Endothelial cell of umbilical vein (primary cell): Measurements from ENCODE around the gene IER3. TPM values are rescaled to one million over a fixed set of nuclear protein-coding genes. Genes with fewer than 3 reads are reported as not detected.

ENCODE experiments used
- BruUV-seq: library from RNA; stranded (reverse); fragments of 400-500 nt; replicated peaks from 2 replicates; lab custom pipeline; 2021; lab: Mats Ljungman, UMichigan
- CTCF ChIA-PET: fragments of 300-600, 350-600 bp; sonication (Branson Sonifier 250); formaldehyde crosslinking; loops from one replicate; lab custom pipeline; 2021; ENCODE audit warnings: antibody characterized with exemption, inconsistent platforms; lab: Charles Lee
- POLR2A ChIA-PET: fragments of 300-600, 350-600 bp; sonication (Branson Sonifier 250); formaldehyde crosslinking; loops from one replicate; lab custom pipeline; 2021; ENCODE audit warnings: antibody characterized with exemption, inconsistent platforms; lab: Charles Lee
- DNase-seq: peaks from one replicate; pipeline ENCODE4 v3.0.0-alpha.2; 2011; ENCODE audit warnings: low read depth, low spot score
- FAIRE-seq: peaks from 2 replicates; lab custom pipeline; 2011; peaks lifted over from hg19 to GRCh38; lab: Jason Lieb, UNC
- H2AFZ ChIP-seq: 2 replicates; pipeline ENCODE4 v1.6.0; 2012; ENCODE audit warnings: low read depth, low read length, control low read depth, inconsistent platforms
- H3K27ac ChIP-seq: 2 replicates; pipeline ENCODE4 v1.5.1; 2011; ENCODE audit warnings: low read depth, mild to moderate bottlenecking, control low read depth, low read length, moderate library complexity; ENCODE audit not compliant: insufficient read depth
- H3K27me3 ChIP-seq, 2 experiments: 2 replicates each; pipeline versions ENCODE4 v1.6.0 to v1.6.1; 2011; ENCODE audit warnings: low read length in 2 of 2, mixed read lengths in 1 of 2; ENCODE audit not compliant: control insufficient read depth in 2 of 2, insufficient read depth in 2 of 2
- H3K36me3 ChIP-seq, 2 experiments: 2 replicates in 1 of 2; 3 replicates in 1 of 2; pipeline ENCODE4 v1.5.1; 2011; ENCODE audit warnings: low read length in 2 of 2, mild to moderate bottlenecking in 1 of 2, moderate library complexity in 1 of 2; ENCODE audit not compliant: control insufficient read depth in 2 of 2, insufficient read depth in 2 of 2; ENCODE audit errors: extremely low read depth in 1 of 2
- H3K4me1 ChIP-seq: 3 replicates; pipeline ENCODE4 v1.5.1; 2011; ENCODE audit warnings: mild to moderate bottlenecking, low read length; ENCODE audit not compliant: control insufficient read depth, insufficient read depth; ENCODE audit errors: extremely low read depth
- H3K4me2 ChIP-seq: 2 replicates; pipeline ENCODE4 v1.6.1; 2011; ENCODE audit warnings: low read length, control low read depth, mixed read lengths; ENCODE audit not compliant: insufficient read depth
- H3K4me3 ChIP-seq, 3 experiments: fragments of 200-600 bp in 1 of 3; sonication (generic), shearing (Covaris generic) in 1 of 3; replicated peaks in 1 of 3; 2 replicates each; pipeline ENCODE4 v1.5.1; 2011 to 2016; ENCODE audit warnings: control low read depth in 3 of 3, low read length in 3 of 3, mild to moderate bottlenecking in 2 of 3, inconsistent platforms in 1 of 3, low read depth in 1 of 3, moderate library complexity in 1 of 3; ENCODE audit not compliant: insufficient read depth in 1 of 3
- H3K79me2 ChIP-seq: 2 replicates; pipeline ENCODE4 v1.6.0; 2012; ENCODE audit warnings: low read length, inconsistent platforms; ENCODE audit not compliant: control insufficient read depth, insufficient read depth
- H3K9ac ChIP-seq: replicated peaks from 2 replicates; pipeline ENCODE3; 2011; ENCODE audit warnings: low read length, control low read depth; ENCODE audit not compliant: insufficient read depth; ENCODE audit errors: extremely low read depth
- H3K9me1 ChIP-seq: replicated peaks from 3 replicates; pipeline ENCODE4 v1.6.0; 2011; ENCODE audit warnings: mild to moderate bottlenecking, low read length; ENCODE audit not compliant: control insufficient read depth, insufficient read depth; ENCODE audit errors: extremely low read depth
- H3K9me3 ChIP-seq: replicated peaks from 2 replicates; pipeline ENCODE4 v1.5.1; 2012; ENCODE audit warnings: low read length, inconsistent platforms; ENCODE audit not compliant: control insufficient read depth, insufficient read depth
- H4K20me1 ChIP-seq: replicated peaks from 2 replicates; pipeline ENCODE3; 2011; ENCODE audit warnings: mild to moderate bottlenecking, low read length; ENCODE audit not compliant: control insufficient read depth, insufficient read depth; ENCODE audit errors: extremely low read depth
- CTCF ChIP-seq, 2 donors: IDR thresholded peaks; 1 replicate in 1 of 2; 2 replicates in 1 of 2; pipeline ENCODE4 v1.5.1; 2011; ENCODE audit warnings: low read length in 2 of 2, mild to moderate bottlenecking in 2 of 2, moderate library complexity in 2 of 2, control low read depth in 1 of 2, inconsistent platforms in 1 of 2, low read depth in 1 of 2; ENCODE audit not compliant: insufficient read depth in 1 of 2; ENCODE audit errors: extremely low read depth in 1 of 2
- EZH2 ChIP-seq: IDR thresholded peaks from 2 replicates; pipeline ENCODE4 v1.6.1; 2012; ENCODE audit warnings: borderline replicate concordance, low read depth, mild to moderate bottlenecking, moderate library complexity, low read length, inconsistent platforms; ENCODE audit not compliant: severe bottlenecking
- FOS ChIP-seq: IDR thresholded peaks from 2 replicates; pipeline ENCODE4 v1.6.1; 2011; ENCODE audit warnings: mild to moderate bottlenecking, low read length, moderate library complexity, borderline replicate concordance; ENCODE audit not compliant: insufficient read depth
- GATA2 ChIP-seq: IDR thresholded peaks from 2 replicates; pipeline ENCODE4 v1.7.0; 2011; ENCODE audit warnings: low read depth, mild to moderate bottlenecking, moderate library complexity, mixed read lengths, low read length; ENCODE audit not compliant: insufficient read length, insufficient read depth
- JUN ChIP-seq: IDR thresholded peaks from 2 replicates; pipeline ENCODE4 v1.6.1; 2011; ENCODE audit warnings: borderline replicate concordance, low read depth; ENCODE audit not compliant: insufficient read length, insufficient read depth
- POLR2AphosphoS5 ChIP-seq: IDR thresholded peaks from 2 replicates; pipeline ENCODE4 v1.6.1; 2012; ENCODE audit warnings: low read depth, mild to moderate bottlenecking, control low read depth, low read length, moderate library complexity; ENCODE audit not compliant: insufficient read depth
- dilution Hi-C: fragments of 300-500 bp; cut with MboI; formaldehyde crosslinking; loops from one replicate; pipeline ENCODE4 v1.15.0; 2019; ENCODE audit warnings: low sequenced_read_pairs; ENCODE audit not compliant: extremely low pct_ligation_motif_present
- intact Hi-C: fragments of 100-400 bp; cut with micrococcal nuclease; formaldehyde crosslinking; loops from one replicate; pipeline ENCODE4 v1.10.0; 2022
- polyA plus RNA-seq, 4 experiments: library from polyadenylated mRNA; depleted of rRNA in 3 of 4; stranded (reverse) in 3 of 4; unstranded in 1 of 4; fragments of >200 nt; gene quantifications; 2 replicates each; pipeline versions ENCODE4 v1.2.1 to v1.2.3, GENCODE V29; 2011 to 2012; ENCODE audit warnings: missing spikeins in 1 of 4
- total RNA-seq: library from RNA; stranded (reverse); gene quantifications from 2 replicates; pipeline ENCODE4 v1.2.3, GENCODE V29; 2021
- TF ChIP-seq, protein P1 (sequence below): IDR thresholded peaks from 2 replicates; pipeline ENCODE4 v1.6.1; 2011; ENCODE audit not compliant: insufficient read depth, insufficient read length

The IER3 gene
- total and polyA plus RNA-seq, 2 donors (not counting 3 experiments of a cell fraction or from before 2014, with no cell fraction given), result 170 to 468 TPM

GRCh38 chr6:30779850-30780641 is 35.7 kb upstream of the IER3 start:
- Histone ChIP-seq H3K4me1 (peaks cover 24% of the 10 kb centered on the region), H3K36me3 (no peaks in the 10 kb centered on the region), H3K27me3 (no peaks in the 10 kb centered on the region), H3K27ac (no peak overlapping the region), H3K9me3 (no peaks in the 10 kb centered on the region), H3K9me1 (no peaks in the 10 kb centered on the region), H4K20me1 (no peaks in the 10 kb centered on the region), H3K9ac (no peak overlapping the region), H2AFZ (no peak overlapping the region), H3K79me2 (no peaks in the 10 kb centered on the region), H3K4me2 (no peak overlapping the region), H3K4me3 (no peak overlapping the region)
- no peak for DNase-seq
- no peak for FAIRE-seq
- TF ChIP-seq POLR2AphosphoS5, result no peak
- no peak for TF ChIP-seq GATA2
- TF ChIP-seq, protein P1, sequence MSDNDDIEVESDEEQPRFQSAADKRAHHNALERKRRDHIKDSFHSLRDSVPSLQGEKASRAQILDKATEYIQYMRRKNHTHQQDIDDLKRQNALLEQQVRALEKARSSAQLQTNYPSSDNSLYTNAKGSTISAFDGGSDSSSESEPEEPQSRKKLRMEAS, result no peak
- TF ChIP-seq CTCF (IDR thresholded peaks at IDR 0.05; ENCODE audit: extremely low read depth in 1 of 2, insufficient read depth in 1 of 2, low read depth in 1 of 2, low read length in 2 of 2), result no peak
- TF ChIP-seq FOS, result no peak
- TF ChIP-seq EZH2, result no peak
- TF ChIP-seq JUN, result no peak
- ChIA-PET CTCF (no interaction called here), POLR2A (interaction anchor here (0.9 kb wide), 1 partner anchor 36 kb away, joined by 3 read pairs; the partner anchor contains the start of gene IER3)
- intact Hi-C loops, result no loop called here
- dilution Hi-C loops, result no loop called here
- no TSS peak for BruUV-seq
